K562 (cell line): ENCODE results near the gene PUSL1. TPM values are rescaled to one million over a fixed set of nuclear protein-coding genes. Genes with fewer than 3 reads are reported as not detected.

Source experiments
- ADNP ChIP-seq: fragments of 200-800 bp; sonication (Bioruptor generic); IDR thresholded peaks from 2 replicates; pipeline ENCODE4 v1.6.1; 2016; ENCODE audit warnings: missing genetic modification characterization, missing compliant biosample characterization
- ATF7 ChIP-seq: fragments of 450-650 bp; IDR thresholded peaks from 2 replicates; pipeline ENCODE4 v1.7.1; 2014; ENCODE audit warnings: mild to moderate bottlenecking, moderate library complexity
- GTF3C2 ChIP-seq: IDR thresholded peaks from 3 replicates; pipeline ENCODE4 v1.6.1; 2011; ENCODE audit warnings: borderline replicate concordance, mild to moderate bottlenecking, moderate library complexity; ENCODE audit not compliant: insufficient read length; ENCODE audit errors: extremely low read depth
- HOXB6 ChIP-seq: fragments of 250-450 bp; sonication (Bioruptor Pico); IDR thresholded peaks from 2 replicates; pipeline ENCODE4 v1.5.1; 2022; ENCODE audit warnings: mild to moderate bottlenecking, borderline replicate concordance
- KAT8 ChIP-seq: fragments of 450-650 bp; IDR thresholded peaks from 2 replicates; pipeline ENCODE4 v1.6.1; 2016; ENCODE audit warnings: low read depth, mild to moderate bottlenecking
- KLF1 ChIP-seq: fragments of 450-650 bp; IDR thresholded peaks from 2 replicates; pipeline ENCODE4 v1.6.1; 2016; ENCODE audit warnings: missing genetic modification characterization, missing compliant biosample characterization
- SAFB2 ChIP-seq: fragments of 200-400 bp; formaldehyde crosslinking; IDR thresholded peaks from 2 replicates; pipeline ENCODE4 v1.6.1; 2018; ENCODE audit warnings: borderline replicate concordance, low read length, low read depth, moderate library complexity; ENCODE audit not compliant: severe bottlenecking
- ZFP30 ChIP-seq: fragments of 250-450 bp; sonication (Bioruptor Pico); IDR thresholded peaks from 2 replicates; pipeline ENCODE4 v1.8.0; 2022; ENCODE audit warnings: moderate library complexity, mild to moderate bottlenecking, inconsistent platforms, borderline replicate concordance
- ZNF318 ChIP-seq, 2 experiments: fragments of 450-650 bp; IDR thresholded peaks; 2 replicates each; pipeline ENCODE4 v1.6.1; 2016; ENCODE audit warnings: mild to moderate bottlenecking in 2 of 2, borderline replicate concordance in 1 of 2, low read depth in 1 of 2, moderate library complexity in 1 of 2
- ZNF551 ChIP-seq: fragments of 250-450 bp; sonication (Bioruptor Pico); IDR thresholded peaks from 2 replicates; pipeline ENCODE4 v1.5.0; 2021; ENCODE audit warnings: mild to moderate bottlenecking, moderate library complexity
- ZNF830 ChIP-seq: fragments of 250-450 bp; sonication (Bioruptor Pico); IDR thresholded peaks from 2 replicates; pipeline ENCODE4 v1.5.0; 2021; ENCODE audit warnings: mild to moderate bottlenecking
- polyA plus RNA-seq, 8 experiments: library from polyadenylated mRNA; depleted of rRNA in 4 of 8; stranded (reverse) in 5 of 8; unstranded in 3 of 8; fragments of >200 nt; fragmentation: Nextera tagmentation in 2 of 8; fragmentation: Illumina TruSeq in 1 of 8; extraction: Ambion mirVana in 2 of 8; extraction: Trizol in 1 of 8; gene quantifications; 2 replicates each; pipeline versions ENCODE4 v1.2.1 to v1.2.3, GENCODE V29; 2011 to 2014; ENCODE audit warnings: inconsistent platforms in 1 of 8, missing spikeins in 1 of 8
- total RNA-seq, 7 experiments: library from RNA; depleted of rRNA in 6 of 7; stranded (reverse); fragments of >200 nt in 6 of 7; fragmentation: Illumina TruSeq in 2 of 7; extraction: Trizol in 2 of 7; gene quantifications; 2 replicates each; pipeline versions ENCODE4 v1.2.1 to v1.2.3, GENCODE V29; 2011 to 2021; ENCODE audit warnings: low replicate concordance in 1 of 7

PUSL1 gene
- total and polyA plus RNA-seq, 9 of the 15 experiments (the other 6 are each of a cell fraction or from before 2014, with no cell fraction given) = 0.62 to 86.9 (median 13.6) TPM

- TF ChIP-seq ZNF318 (IDR thresholded peaks at IDR 0.05; ENCODE audit: borderline replicate concordance in 1 of 2, low read depth in 1 of 2) = no peak
- no peak for TF ChIP-seq KAT8
- TF ChIP-seq ATF7 = no peak
- TF ChIP-seq GTF3C2 = no peak
- no peak for TF ChIP-seq HOXB6 (CRISPR knock-in tag)
- no peak for TF ChIP-seq ZNF551 (CRISPR knock-in tag)
- TF ChIP-seq SAFB2 = no peak
- no peak for TF ChIP-seq ZFP30
- TF ChIP-seq KLF1 (tag) = no peak
- TF ChIP-seq ADNP (tag) = no peak
- TF ChIP-seq ZNF830 = no peak
These were observed 32.6 kb upstream of the PUSL1 start (continued) for GRCh38 chr1:1275836-1276235.
